ENCODE results near the gene TRAF5.

DNA sequence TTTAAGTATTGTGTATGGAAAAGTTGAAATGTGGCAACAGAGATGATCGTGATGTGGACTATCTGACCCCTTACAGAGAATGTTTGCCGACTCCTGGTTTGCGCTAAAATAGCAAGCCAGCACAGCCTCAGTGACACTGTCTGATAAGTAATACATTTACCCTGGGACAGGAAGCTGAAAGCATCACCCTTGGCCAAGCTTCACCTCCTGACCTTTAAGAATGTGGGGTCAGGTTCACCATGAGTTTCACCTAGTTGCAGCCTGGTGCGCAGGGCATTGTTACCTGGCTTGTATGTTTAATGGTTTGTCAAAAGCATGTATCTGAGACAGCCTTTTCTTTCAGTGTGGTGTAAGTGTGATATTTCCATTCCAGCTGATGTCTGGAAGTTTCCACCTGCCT, 29.2 kb downstream of the TRAF5 start:
- TF ChIP-seq POLR2A (IDR thresholded peaks at IDR 0.05) (no peak), POLR2AphosphoS5 (IDR thresholded peaks at IDR 0.05) (no peak), EP300 (IDR thresholded peaks at IDR 0.05) (no peak)
- TF ChIP-seq, protein P1, sequence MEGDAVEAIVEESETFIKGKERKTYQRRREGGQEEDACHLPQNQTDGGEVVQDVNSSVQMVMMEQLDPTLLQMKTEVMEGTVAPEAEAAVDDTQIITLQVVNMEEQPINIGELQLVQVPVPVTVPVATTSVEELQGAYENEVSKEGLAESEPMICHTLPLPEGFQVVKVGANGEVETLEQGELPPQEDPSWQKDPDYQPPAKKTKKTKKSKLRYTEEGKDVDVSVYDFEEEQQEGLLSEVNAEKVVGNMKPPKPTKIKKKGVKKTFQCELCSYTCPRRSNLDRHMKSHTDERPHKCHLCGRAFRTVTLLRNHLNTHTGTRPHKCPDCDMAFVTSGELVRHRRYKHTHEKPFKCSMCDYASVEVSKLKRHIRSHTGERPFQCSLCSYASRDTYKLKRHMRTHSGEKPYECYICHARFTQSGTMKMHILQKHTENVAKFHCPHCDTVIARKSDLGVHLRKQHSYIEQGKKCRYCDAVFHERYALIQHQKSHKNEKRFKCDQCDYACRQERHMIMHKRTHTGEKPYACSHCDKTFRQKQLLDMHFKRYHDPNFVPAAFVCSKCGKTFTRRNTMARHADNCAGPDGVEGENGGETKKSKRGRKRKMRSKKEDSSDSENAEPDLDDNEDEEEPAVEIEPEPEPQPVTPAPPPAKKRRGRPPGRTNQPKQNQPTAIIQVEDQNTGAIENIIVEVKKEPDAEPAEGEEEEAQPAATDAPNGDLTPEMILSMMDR (IDR thresholded peaks at IDR 0.05): no peak
